HAP-1 (cell line): Measurements from ENCODE around the gene NPIPA2.
"Not testable (repeated sequence)": the region's sequence is repeated elsewhere in the genome, so short reads cannot be mapped to it uniquely, and the experiment has no call there.

Experiments used
- DNase-seq, 2 experiments: peaks; one replicate each; pipeline ENCODE4 v3.0.0-alpha.2; 2016 to 2020; ENCODE audit warnings: low spot score in 2 of 2
- H3K27me3 ChIP-seq: fragments of 250-450 bp; sonication (Bioruptor Pico); 2 replicates; pipeline ENCODE4 v1.5.1; 2020; ENCODE audit warnings: low read depth, mild to moderate bottlenecking, moderate library complexity
- H3K36me3 ChIP-seq: fragments of 250-450 bp; sonication (Bioruptor Pico); replicated peaks from 2 replicates; pipeline ENCODE4 v1.5.1; 2020; ENCODE audit warnings: mild to moderate bottlenecking
- H3K4me1 ChIP-seq: fragments of 250-450 bp; sonication (Bioruptor Pico); 2 replicates; pipeline ENCODE4 v1.5.1; 2020; ENCODE audit warnings: mild to moderate bottlenecking
- H3K4me3 ChIP-seq: fragments of 250-450 bp; sonication (Bioruptor Pico); 2 replicates; pipeline ENCODE4 v1.5.1; 2020; ENCODE audit warnings: mild to moderate bottlenecking, moderate library complexity
- H3K9me3 ChIP-seq: fragments of 250-450 bp; sonication (Bioruptor Pico); 2 replicates; pipeline ENCODE4 v1.5.1; 2020; ENCODE audit warnings: mild to moderate bottlenecking, moderate library complexity
- in situ Hi-C: fragments of 300-500 bp; cut with MboI; formaldehyde crosslinking; loops from 3 replicates; pipeline ENCODE4 v1.14.3; 2020; ENCODE audit warnings: low sequenced_read_pairs, inconsistent platforms, mixed read lengths

NPIPA2 gene

DNA sequence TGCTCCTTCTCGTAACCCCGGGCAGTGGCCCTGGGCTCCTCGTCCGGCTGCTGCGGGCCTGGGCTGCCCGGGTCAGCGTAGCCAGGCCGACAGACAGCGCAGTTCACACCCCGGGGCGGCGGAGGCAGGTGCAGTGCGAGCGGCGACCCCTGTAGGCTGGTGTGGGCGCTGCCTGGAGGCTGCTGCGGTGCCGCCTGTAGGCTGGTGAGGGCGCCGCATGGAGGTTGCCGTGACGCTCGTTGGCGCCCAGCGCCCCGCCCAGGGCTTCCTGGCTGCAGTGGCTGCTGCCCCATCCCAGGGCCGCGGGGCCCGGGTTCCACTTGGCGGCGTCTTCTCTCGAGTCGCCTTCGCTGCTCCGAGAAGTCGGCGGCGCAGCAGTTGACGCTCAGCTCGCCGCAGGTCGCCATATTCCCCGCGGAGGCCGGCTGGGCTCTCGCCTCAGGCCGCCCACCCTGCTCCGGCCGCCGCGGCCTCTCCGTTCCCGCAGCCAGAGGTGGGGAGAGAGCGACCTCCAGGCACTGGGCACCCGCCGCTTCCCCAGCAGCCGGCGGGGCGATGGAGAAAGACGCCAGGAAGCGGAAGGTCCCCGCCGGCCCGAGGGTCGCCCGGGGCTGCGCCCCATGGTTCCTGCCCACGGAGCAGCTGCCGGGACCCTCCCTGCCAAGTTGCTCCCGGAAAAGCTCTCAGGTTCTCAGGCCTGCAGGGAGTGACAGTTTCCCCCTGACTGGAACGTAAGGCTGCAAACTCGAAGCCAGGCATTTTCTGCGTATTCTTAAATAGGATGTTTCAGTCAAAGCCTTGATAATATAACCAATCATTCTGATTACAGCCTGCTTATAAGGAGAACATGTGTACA is at the start of gene NPIPA2:
TSS of gene NPIPA2 (plus strand) at position 261 of the 856 bp plus-strand sequence. CDS start 5,533 bp downstream, outside the sequence.
- DNase-seq, in situ Hi-C loops, H3K27me3 ChIP-seq, H3K36me3 ChIP-seq, H3K4me1 ChIP-seq, H3K9me3 ChIP-seq, H3K4me3 ChIP-seq: not testable (repeated sequence)

DNA sequence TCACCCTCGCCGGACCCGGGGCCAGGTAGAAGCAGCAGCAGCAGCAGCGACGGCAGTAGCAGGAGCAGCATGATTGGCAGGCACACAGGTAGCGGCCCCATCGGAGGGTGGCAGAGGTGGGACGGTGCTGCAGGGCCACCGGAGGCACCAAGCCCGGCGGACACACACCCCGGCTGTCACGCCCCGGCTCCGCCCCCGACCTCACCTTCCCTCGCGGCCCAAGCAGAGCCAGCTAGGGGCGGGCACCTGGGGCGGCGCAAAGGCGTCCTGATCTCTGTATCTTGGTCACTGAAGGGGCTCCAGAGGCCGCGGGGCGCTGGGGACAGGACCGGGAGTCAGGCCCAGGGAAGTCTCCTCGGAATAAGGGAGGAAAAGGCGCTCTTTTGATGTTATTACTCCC is 48.2 kb upstream of the NPIPA2 start, which contains the start of gene PLA2G10:
TSS of gene PLA2G10 (minus strand) at position 180 of the 400 bp plus-strand sequence. CDS start at position 101, 79 bp downstream.
- in situ Hi-C loops, DNase-seq, H3K27me3 ChIP-seq: not testable (repeated sequence)

DNA sequence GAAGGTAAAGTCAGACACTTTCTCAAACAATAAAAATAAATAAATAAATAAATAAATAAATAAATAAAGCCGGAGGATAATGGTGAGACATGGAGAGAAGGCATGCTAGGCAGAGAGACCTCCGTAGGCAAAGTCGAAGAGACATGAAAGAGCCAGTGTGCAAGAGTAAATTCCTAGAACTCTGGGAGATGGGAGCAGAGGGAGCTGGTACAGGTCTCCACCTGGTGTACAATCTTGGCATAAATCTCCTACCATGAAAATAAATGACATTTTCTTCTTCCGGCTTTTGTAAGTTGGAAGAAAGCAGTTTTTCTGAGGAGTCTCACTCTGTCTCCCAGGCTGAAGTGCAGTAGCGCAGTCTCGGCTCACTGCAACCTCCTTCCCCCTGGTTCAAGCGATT is 40.5 kb upstream of the NPIPA2 start:
- H3K9me3 ChIP-seq, DNase-seq, H3K27me3 ChIP-seq, in situ Hi-C loops, H3K36me3 ChIP-seq, H3K4me3 ChIP-seq, H3K4me1 ChIP-seq: not testable (repeated sequence)

More for the DNA sequence above, 48.2 kb upstream of the NPIPA2 start, which contains the start of gene PLA2G10:
- H3K9me3 ChIP-seq, H3K4me3 ChIP-seq, H3K4me1 ChIP-seq, H3K36me3 ChIP-seq: not testable (repeated sequence)

DNA sequence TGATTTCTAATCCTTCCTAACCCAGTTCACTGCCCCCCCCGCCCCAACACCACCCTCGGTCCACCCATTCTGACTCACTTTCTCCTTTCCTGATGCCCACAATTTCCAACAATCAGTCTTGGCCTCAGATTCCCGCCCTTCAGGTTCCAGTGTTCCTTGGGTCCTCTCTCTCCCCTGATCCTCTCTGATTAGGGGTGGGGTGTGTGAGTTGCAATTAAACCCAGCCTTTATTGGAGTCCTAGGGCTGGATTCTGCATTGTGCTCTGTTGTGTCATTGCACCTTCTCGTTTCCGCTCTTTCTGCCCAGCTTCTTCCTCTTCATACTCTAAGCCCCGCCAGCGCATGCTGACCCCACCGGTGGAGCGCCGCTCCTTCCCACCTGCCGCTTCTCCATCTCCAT is 39.7 kb upstream of the NPIPA2 start:
- H3K36me3 ChIP-seq, H3K27me3 ChIP-seq, DNase-seq, H3K4me1 ChIP-seq, in situ Hi-C loops, H3K4me3 ChIP-seq, H3K9me3 ChIP-seq: not testable (repeated sequence)

DNA sequence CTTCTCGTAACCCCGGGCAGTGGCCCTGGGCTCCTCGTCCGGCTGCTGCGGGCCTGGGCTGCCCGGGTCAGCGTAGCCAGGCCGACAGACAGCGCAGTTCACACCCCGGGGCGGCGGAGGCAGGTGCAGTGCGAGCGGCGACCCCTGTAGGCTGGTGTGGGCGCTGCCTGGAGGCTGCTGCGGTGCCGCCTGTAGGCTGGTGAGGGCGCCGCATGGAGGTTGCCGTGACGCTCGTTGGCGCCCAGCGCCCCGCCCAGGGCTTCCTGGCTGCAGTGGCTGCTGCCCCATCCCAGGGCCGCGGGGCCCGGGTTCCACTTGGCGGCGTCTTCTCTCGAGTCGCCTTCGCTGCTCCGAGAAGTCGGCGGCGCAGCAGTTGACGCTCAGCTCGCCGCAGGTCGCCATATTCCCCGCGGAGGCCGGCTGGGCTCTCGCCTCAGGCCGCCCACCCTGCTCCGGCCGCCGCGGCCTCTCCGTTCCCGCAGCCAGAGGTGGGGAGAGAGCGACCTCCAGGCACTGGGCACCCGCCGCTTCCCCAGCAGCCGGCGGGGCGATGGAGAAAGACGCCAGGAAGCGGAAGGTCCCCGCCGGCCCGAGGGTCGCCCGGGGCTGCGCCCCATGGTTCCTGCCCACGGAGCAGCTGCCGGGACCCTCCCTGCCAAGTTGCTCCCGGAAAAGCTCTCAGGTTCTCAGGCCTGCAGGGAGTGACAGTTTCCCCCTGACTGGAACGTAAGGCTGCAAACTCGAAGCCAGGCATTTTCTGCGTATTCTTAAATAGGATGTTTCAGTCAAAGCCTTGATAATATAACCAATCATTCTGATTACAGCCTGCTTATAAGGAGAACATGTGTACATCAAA is 38.9 kb upstream of the NPIPA2 start, which contains the start of gene NPIPA3:
TSS of gene NPIPA3 (plus strand) at position 256 of the 856 bp plus-strand sequence. CDS start 5,533 bp downstream, outside the sequence.
- H3K9me3 ChIP-seq, H3K27me3 ChIP-seq, H3K4me1 ChIP-seq, H3K36me3 ChIP-seq, H3K4me3 ChIP-seq, in situ Hi-C loops, DNase-seq: not testable (repeated sequence)

DNA sequence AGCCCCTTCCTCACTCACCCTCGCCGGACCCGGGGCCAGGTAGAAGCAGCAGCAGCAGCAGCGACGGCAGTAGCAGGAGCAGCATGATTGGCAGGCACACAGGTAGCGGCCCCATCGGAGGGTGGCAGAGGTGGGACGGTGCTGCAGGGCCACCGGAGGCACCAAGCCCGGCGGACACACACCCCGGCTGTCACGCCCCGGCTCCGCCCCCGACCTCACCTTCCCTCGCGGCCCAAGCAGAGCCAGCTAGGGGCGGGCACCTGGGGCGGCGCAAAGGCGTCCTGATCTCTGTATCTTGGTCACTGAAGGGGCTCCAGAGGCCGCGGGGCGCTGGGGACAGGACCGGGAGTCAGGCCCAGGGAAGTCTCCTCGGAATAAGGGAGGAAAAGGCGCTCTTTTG is 9.1 kb upstream of the NPIPA2 start:
- H3K27me3 ChIP-seq, H3K9me3 ChIP-seq, in situ Hi-C loops, H3K4me3 ChIP-seq, DNase-seq, H3K36me3 ChIP-seq, H3K4me1 ChIP-seq: not testable (repeated sequence)

DNA sequence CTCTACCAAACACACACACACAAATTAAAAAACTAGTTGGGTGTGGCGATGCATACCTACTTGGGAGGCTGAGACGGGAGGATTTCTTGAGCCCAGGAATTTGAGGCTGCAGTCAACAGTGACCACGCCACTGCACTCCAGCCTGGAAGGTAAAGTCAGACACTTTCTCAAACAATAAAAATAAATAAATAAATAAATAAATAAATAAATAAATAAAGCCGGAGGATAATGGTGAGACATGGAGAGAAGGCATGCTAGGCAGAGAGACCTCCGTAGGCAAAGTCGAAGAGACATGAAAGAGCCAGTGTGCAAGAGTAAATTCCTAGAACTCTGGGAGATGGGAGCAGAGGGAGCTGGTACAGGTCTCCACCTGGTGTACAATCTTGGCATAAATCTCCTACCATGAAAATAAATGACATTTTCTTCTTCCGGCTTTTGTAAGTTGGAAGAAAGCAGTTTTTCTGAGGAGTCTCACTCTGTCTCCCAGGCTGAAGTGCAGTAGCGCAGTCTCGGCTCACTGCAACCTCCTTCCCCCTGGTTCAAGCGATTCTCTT is 1.4 kb upstream of the NPIPA2 start:
- in situ Hi-C loops, H3K27me3 ChIP-seq, H3K36me3 ChIP-seq: not testable (repeated sequence)

DNA sequence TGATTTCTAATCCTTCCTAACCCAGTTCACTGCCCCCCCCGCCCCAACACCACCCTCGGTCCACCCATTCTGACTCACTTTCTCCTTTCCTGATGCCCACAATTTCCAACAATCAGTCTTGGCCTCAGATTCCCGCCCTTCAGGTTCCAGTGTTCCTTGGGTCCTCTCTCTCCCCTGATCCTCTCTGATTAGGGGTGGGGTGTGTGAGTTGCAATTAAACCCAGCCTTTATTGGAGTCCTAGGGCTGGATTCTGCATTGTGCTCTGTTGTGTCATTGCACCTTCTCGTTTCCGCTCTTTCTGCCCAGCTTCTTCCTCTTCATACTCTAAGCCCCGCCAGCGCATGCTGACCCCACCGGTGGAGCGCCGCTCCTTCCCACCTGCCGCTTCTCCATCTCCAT is 539 bp upstream of the NPIPA2 start:
- H3K4me3 ChIP-seq, in situ Hi-C loops, H3K9me3 ChIP-seq, H3K27me3 ChIP-seq, DNase-seq, H3K4me1 ChIP-seq, H3K36me3 ChIP-seq: not testable (repeated sequence)

More for the DNA sequence above, 1.4 kb upstream of the NPIPA2 start:
- not testable (repeated sequence) for H3K4me3 ChIP-seq, H3K4me1 ChIP-seq, H3K9me3 ChIP-seq, DNase-seq

DNA sequence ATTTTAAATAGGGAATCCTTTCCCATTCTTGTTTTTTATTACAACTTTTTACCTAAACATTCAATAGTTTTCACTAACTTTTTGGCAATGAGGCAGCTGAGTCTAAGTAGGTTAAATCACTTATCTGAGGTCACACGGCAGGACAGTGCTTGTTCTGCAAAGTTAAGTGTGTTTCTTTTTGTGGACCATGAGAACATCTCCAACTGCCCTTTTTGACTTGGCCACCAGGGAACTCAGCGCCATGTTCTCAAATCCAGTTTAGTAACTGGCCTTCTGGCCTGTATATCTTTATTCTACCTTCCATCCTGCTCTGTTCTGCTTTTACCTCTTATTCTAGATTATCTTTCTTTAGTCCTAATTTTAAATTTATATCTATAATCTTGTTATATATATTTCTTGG is 31.3 kb downstream of the NPIPA2 start:
- in situ Hi-C loops, H3K36me3 ChIP-seq, H3K9me3 ChIP-seq, H3K4me3 ChIP-seq, H3K4me1 ChIP-seq, DNase-seq, H3K27me3 ChIP-seq: not testable (repeated sequence)

DNA sequence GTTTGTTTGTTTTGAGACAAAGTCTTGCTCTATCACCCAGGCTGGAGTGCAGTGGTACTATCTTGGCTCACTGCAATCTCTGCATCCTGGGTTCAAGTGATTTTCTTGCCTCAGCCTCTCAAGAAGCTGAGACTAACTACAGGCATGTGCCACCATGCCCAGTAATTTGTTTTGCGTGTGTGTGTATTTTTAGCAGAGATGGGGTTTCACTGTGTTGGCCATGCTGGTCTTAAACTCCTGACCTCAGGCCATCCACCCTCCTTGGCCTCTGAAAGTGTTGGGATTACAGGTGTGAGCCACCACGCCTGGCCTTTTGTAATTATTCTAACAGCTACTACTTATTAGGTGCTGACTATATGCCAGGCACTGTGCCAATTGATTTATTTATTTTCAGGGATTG is 33.3 kb downstream of the NPIPA2 start:
- H3K27me3 ChIP-seq, H3K4me3 ChIP-seq, in situ Hi-C loops: not testable (repeated sequence)

DNA sequence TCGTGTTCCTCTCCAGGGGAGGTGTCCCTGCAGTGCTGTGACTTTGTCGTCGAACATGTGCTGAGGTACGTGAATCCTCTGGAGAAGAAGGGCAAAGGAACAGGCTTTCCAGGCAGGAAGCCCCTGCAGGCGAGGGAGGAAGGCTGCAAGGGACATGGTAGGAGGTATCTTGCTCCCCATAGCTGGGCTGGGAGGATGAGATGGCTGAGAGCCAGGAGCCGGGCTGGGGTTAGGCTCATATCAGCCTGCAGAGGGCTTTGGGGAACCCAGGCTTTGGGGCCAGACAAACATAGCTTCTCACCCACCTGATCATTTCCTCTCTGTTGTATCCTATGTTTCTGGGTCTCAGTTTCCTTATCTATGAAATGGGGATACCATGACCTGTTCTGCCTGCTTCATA is 34.4 kb downstream of the NPIPA2 start:
- H3K9me3 ChIP-seq, H3K4me1 ChIP-seq, H3K36me3 ChIP-seq, DNase-seq, H3K4me3 ChIP-seq, in situ Hi-C loops, H3K27me3 ChIP-seq: not testable (repeated sequence)

More for the DNA sequence above, 33.3 kb downstream of the NPIPA2 start:
- not testable (repeated sequence) for DNase-seq, H3K9me3 ChIP-seq, H3K4me1 ChIP-seq, H3K36me3 ChIP-seq

DNA sequence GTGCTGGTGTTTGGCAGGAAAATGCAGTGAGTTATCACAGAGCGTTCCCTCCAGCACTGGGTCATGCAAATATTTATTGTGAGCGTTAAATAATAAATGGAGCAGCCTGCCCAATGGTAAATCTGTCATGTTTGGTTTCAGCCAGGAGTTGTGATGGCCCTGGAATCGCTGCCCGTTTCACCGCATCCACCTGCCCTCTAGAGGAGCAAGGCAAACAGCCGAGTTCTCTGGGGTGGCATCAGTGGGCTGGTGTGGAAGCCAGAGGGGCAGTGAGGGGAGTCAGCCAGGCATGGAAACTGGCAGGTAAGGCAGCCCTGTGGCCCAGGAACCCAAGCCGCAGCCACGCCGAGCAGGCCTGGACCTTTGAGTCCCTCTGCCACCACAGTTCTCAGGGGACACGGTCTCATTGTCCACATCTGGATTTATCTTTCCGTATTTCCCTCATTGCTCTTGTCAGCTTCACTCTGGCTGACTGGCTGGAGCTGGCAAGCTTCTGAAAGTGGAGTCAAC is 37.1 kb downstream of the NPIPA2 start:
- H3K27me3 ChIP-seq, H3K36me3 ChIP-seq, H3K4me3 ChIP-seq, H3K4me1 ChIP-seq, H3K9me3 ChIP-seq, in situ Hi-C loops, DNase-seq: not testable (repeated sequence)

DNA sequence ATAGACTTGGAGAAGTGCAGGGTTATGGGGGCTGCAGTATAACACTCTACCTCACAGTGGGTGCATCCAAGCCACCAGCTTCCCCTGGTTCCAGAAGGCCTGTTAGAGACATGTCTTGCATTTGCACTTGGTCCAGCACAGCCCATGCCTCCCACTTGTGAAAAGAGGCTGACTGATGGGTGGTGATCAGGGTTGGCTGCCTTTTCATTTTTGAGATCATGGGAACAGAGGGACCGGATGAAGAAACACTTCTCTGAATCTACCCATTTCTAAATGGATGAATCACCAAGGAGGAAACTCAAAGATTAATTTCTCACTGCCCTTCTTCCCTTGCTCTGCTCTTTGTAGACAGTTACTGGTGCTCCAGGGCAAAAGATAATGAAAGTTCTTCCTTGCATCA is 43.8 kb downstream of the NPIPA2 start:
- H3K27me3 ChIP-seq, H3K36me3 ChIP-seq, H3K9me3 ChIP-seq, H3K4me1 ChIP-seq, DNase-seq, in situ Hi-C loops, H3K4me3 ChIP-seq: not testable (repeated sequence)
